GM12801 (cell line): ENCODE measurements around the gene CAPN12.

Source experiments
- TF ChIP-seq, protein P1 (sequence below): IDR thresholded peaks from one replicate; pipeline ENCODE4 v1.5.1; 2011; ENCODE audit warnings: control low read depth; ENCODE audit not compliant: insufficient read length; ENCODE audit errors: extremely low read depth

The CAPN12 gene

DNA sequence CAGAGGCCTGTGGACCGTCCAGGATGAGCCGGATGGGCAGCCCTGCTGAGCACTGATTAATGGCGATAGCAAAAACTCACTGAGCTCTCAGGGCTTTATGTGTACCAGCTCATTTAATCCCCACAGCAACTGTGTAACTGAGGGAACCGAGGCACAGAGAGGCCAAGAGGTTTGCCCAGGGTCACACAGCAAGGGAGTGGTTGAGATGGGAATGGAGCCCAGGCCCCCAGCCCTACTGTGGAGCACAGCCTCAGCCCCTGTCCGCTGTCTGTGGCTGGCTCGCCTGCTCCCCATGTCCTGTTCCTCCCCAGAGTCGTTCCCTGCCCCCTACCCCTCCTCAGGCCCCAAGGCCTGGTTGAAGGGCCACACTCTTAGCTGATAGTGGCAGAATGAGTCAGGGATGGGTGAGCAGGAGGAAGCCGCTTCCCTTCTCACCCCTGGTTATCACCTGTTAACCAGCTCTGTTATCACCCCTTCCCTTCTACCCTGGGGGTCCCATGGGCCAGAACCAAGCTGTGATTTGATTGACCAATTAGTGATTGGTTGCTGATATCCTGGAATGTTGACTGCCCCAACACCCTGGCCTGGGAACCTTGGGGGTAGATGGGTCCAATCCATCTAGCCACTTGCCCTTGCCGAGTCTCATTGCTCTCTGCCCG, 21.2 kb downstream of the CAPN12 start:
- TF ChIP-seq, protein P1, sequence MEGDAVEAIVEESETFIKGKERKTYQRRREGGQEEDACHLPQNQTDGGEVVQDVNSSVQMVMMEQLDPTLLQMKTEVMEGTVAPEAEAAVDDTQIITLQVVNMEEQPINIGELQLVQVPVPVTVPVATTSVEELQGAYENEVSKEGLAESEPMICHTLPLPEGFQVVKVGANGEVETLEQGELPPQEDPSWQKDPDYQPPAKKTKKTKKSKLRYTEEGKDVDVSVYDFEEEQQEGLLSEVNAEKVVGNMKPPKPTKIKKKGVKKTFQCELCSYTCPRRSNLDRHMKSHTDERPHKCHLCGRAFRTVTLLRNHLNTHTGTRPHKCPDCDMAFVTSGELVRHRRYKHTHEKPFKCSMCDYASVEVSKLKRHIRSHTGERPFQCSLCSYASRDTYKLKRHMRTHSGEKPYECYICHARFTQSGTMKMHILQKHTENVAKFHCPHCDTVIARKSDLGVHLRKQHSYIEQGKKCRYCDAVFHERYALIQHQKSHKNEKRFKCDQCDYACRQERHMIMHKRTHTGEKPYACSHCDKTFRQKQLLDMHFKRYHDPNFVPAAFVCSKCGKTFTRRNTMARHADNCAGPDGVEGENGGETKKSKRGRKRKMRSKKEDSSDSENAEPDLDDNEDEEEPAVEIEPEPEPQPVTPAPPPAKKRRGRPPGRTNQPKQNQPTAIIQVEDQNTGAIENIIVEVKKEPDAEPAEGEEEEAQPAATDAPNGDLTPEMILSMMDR, result no peak

DNA sequence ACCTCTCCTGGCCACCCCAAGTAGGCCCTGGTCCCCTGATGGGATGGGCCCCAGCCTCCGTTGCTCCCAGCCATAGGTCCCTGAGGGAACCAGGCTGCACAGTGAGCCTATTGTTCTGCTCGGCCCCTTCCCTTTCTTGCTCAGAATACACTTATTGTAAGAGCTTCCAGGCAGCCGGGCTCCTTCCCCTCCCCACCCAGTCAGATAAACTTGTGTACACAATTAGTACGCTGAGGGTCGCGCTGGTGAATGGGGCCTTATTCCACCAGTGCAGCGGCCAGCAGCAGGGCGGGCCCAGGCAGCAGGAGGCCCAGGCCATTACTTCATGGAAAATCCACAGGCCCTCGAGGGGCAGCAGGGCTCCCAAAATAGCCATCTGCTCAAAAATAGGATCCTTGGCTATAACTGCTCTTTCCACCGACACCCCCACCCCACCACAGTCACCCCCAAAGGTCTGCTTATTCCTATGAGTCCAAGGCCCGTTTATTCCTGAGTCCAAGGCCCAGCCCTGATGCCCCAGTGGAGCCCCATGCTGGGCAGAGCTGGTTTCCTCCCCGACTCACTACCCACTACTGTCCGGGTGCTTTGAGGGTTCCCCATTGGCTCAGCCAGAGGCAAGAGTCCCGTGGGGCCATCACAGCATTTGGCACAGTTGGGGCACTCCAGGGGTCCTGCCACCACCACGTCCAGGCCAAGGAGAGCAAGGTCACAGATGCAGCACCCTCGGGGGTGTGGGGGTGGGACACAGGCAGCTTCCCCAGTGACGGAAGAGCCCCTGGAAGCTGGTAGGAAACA, 22.1 kb downstream of the CAPN12 start:
- TF ChIP-seq, protein P1, result no peak

DNA sequence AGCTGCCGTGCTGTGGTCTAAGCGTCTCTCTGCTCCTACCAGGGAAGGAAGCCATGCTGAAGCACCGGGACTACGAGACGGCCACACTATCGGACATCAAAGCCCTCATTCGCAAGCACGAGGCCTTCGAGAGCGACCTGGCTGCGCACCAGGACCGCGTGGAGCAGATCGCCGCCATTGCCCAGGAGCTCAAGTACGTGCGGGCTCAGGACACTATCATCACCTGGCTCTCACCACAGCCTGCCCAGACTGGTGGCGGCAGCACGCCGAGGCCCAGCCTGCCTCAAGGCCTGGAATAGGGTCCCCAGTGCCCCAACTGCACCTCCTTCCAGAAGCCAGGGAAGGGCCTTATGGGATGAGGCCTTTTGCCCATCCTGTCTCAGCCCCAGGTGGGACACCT, 22.8 kb downstream of the CAPN12 start:
- TF ChIP-seq, protein P1, result no peak

DNA sequence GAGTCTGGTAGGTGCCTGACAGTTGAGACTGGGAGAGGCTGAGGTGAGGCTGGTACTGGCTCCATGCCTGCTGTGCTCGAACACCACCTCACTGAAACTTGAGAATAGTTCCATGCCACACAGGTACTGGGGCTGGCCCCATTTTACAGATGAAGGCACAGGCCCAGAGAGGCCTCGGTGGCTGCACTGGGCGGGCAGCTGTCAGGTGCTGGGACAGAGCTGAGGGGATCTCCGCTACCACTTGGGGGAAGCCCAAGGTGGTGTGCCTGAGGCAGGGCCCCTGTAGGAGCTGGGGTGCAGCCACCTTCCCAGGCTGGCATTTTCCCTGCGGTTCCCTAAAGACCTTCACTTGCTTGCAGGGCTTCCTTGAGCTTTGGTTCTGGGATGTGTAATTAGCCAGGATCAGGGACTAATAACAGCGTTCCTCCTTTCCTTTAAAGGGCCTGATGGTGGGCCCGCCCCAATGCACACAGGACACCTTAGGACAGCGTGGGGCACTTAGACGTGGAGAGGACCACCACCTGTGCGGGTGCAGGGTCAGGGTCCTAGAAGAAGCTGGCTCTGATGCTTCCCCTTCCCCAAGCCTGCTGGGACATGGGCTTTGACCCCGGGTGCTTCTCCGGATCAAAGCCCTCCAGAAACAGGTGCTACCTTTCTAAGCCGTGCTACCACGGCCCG, 23.6 kb downstream of the CAPN12 start:
- TF ChIP-seq, protein P1, result no peak

DNA sequence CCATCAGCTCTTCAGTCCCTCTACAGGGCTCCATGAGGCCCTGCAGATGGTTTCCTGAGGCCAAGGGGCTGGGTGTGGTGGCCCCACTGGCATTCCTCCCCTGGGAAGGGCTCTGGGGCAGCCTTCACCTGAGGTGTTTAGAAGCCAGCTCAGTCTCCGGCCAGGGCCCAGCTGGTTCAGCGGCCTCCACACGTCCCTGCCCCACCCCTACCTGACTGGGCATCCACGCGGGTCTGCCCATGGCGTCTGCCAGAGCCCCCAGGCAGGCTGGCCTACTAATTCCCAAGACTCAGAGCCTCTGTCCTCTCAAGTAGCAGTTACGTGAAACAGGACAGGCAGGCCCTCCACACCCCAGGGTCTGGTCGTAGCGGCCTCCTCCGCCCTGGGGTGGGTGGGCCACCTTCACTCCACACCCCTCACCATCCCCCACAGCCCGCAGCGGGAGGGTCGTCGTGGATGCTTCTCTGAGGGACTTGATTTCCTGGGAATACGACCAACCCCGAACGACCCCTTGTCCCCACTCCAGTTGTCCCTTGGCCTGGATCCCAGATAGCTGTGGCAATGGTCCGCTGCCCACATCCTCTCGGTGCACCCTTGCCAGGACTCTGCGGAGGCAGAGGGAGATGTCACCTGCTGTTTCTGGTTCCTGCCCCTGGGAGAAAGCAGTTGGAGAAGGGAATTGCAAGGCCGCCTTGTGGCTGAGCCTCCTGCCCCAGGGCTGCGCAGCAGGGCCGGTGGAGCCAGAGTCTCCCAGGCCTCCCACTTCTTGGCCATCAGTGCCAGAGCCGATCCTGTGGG, 24.3 kb downstream of the CAPN12 start:
- TF ChIP-seq, protein P1, result no peak

DNA sequence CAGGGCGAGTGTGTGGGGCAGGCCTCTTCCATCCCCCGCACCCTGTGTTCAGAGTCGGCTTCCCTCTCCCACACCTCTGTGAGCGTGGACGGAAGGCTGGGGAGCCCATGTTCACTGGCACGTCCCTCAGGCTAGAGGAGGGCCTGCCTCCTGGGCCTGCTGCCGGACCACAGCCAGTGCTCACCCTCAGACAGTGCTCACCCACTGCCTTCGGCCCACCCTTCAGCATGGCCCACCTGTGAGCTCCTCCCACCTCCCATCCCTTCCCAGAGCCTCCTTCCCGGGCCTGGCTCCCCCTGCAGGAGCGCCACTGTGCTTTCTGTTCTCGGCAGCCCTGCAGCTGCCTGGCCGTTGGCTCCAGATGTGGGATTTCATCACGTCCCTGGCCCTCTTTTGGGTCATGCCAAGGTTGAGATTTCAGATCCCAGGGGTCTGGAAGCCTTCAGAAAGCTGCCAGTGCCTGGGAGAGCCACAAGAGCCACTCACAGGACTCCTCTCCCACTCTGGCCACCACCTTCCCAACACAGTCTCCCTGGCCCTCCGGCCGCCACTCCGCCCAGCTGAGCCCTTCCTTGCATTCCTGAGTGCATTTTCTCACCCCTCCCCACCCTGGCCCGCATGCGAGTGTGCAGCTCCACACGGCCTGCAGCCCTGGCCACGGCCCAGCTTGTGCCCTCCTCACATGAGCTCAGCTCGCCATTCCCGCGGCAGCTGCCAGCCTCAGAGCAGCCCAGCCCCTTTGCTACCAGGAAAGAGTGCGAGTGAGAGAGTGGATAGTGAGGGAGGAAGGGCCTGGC, 25.3 kb downstream of the CAPN12 start:
- TF ChIP-seq, protein P1, result no peak
